NCI-H2196 (cell line): ENCODE data around the gene SNAPC2.
"Not testable (repeated sequence)": the region's sequence is repeated elsewhere in the genome, so short reads cannot be mapped to it uniquely, and the experiment has no call there.

ENCODE experiments used
- DNase-seq: peaks from one replicate; lab custom pipeline; 2025; ENCODE audit not compliant: unreplicated experiment; lab: John Stamatoyannopoulos, UW

SNAPC2 gene

GRCh38 chr19:7908742-7909461 lies 11.2 kb upstream of the SNAPC2 start:
- no peak for DNase-seq

DNA sequence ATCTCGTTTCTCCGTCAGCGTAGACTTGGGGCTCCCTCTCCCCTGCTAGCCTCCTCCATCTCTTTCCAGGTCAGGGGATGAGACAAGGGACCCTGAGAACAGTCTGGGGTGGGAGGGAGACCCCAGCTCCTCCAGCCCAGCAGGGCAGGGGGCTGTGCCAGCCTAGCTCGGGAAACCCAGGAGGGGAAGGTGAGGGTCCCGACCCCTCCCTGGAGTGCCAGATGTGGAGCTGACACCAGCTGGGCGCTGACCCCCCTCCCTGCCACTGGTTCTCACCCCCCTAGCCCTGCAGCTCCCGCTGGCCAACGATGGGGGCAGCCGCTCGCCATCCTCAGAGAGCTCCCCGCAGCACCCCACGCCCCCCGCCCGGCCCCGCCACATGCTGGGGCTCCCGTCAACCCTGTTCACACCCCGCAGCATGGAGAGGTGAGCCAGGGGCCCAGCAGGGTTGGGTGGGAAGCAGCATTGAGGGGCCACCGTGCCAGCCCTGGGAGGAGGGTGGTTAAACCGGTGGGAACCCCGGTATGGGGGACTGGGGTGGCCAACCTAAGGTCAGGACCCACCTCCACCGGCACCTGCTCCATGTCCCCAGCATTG lies 10.6 kb upstream of the SNAPC2 start:
- no peak for DNase-seq

DNA sequence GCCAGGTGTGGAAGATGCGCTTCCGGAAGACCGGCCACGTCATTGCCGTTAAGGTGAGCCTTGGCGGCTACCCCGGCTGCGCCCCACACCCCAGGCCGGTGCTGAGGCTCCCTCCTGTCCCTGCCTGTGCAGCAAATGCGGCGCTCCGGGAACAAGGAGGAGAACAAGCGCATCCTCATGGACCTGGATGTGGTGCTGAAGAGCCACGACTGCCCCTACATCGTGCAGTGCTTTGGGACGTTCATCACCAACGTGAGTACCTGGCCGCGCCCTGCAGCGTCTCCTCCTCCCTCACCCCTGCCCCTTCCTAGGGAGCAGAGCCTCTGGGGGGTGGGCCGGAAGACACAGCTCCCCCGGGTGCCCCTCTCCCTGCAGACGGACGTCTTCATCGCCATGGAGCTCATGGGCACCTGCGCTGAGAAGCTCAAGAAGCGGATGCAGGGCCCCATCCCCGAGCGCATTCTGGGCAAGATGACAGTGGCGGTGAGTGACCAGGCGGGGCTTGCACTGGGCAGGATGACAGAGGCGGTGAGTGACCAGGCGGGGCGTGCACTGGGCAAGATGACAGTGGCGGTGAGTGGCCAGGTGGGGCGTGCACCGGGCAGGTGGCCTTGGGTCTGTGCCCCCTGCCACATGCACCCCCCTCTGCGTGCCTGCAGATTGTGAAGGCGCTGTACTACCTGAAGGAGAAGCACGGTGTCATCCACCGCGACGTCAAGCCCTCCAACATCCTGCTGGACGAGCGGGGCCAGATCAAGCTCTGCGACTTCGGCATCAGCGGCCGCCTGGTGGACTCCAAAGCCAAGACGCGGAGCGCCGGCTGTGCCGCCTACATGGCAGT lies 9.6 kb upstream of the SNAPC2 start:
- no peak for DNase-seq

GRCh38 chr19:7911508-7912143 lies 8.5 kb upstream of the SNAPC2 start:
- no peak for DNase-seq

- DNase-seq: no peak
These were observed 7.9 kb upstream of the SNAPC2 start for GRCh38 chr19:7912144-7912696.

- no peak for DNase-seq
These were observed 7.2 kb upstream of the SNAPC2 start for GRCh38 chr19:7912697-7913564.

GRCh38 chr19:7913652-7914051 lies 6.5 kb upstream of the SNAPC2 start:
- DNase-seq: no peak

GRCh38 chr19:7914099-7914498 lies 6.0 kb upstream of the SNAPC2 start:
- no peak for DNase-seq

- no peak for DNase-seq
These were observed 5.5 kb upstream of the SNAPC2 start, which contains the start of gene TGFBR3L for GRCh38 chr19:7914598-7915045. TGFBR3L (plus strand) TSS chr19:7914830.

DNA sequence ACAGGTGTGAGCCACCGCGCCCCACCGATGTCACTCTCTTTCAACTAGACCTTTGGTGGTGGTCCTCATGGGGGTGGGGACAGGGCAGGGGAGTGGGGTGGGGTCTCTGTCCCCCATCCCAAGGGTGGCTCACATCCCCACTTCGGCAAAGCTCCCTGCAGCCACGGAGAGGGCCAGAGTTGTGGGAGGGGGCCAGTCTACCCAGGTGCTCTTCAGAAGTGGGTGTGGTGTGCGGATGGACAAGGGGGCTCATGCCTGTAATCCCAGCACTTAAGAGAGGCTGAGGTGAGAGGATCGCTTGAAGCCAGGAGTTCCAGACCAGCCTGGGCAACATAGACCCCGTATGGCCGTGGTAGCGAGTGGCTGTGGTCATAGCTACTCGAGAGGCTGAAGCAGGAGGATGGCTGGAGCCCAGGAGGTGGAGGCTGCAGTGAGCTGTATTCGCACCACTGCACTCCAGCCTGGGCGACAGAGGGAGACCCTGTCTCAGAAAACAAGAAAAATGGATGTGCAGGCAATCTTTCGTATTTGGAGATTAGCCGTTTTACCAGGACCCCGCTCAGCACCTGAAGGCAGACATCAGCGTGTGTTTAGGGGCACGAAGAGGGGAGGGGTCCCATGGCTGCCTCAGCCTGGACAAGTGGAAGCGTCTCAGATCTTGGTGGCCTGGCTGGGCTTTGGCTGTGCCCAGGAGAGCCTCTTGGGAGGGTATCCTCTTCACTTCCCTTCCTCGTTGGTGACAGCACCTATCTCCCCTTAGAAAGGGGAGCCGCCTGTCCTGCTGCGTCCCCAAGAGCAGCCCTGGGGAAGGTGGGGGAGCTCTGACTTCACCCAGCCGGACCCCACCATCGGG lies 4.7 kb upstream of the SNAPC2 start:
- no peak for DNase-seq

GRCh38 chr19:7916103-7916954 lies 3.8 kb upstream of the SNAPC2 start:
- DNase-seq: peak; percentile 25

- no peak for DNase-seq
These were observed 3.2 kb upstream of the SNAPC2 start for GRCh38 chr19:7916955-7917266.

- no peak for DNase-seq
These were observed 2.7 kb upstream of the SNAPC2 start for GRCh38 chr19:7917267-7918061.

DNA sequence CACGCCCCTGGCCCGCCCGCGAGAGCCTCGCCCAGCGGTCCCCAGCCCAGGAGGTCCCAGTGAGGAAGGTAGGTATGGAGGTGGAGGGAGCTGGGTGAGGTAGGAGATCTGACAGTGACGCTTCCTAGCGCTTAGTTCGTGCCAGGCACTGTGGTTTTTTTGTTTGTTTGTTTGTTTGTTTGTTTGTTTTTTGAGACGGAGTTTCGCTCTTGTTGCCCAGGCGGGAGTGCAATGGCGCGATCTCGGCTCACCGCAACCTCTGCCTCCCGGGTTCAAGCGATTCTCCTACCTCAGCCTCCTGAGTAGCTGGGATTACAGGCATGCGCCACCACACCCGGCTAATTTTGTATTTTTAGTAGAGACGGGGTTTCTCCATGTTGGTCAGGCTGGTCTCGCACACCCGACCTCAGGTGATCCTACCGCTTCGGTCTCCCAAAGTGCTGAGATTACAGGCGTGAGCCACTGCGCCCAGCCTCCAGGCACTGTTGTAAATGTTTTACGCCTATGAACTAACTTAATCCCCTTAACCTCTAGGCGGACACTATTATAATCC lies 2.0 kb upstream of the SNAPC2 start:
- not testable (repeated sequence) for DNase-seq

DNA sequence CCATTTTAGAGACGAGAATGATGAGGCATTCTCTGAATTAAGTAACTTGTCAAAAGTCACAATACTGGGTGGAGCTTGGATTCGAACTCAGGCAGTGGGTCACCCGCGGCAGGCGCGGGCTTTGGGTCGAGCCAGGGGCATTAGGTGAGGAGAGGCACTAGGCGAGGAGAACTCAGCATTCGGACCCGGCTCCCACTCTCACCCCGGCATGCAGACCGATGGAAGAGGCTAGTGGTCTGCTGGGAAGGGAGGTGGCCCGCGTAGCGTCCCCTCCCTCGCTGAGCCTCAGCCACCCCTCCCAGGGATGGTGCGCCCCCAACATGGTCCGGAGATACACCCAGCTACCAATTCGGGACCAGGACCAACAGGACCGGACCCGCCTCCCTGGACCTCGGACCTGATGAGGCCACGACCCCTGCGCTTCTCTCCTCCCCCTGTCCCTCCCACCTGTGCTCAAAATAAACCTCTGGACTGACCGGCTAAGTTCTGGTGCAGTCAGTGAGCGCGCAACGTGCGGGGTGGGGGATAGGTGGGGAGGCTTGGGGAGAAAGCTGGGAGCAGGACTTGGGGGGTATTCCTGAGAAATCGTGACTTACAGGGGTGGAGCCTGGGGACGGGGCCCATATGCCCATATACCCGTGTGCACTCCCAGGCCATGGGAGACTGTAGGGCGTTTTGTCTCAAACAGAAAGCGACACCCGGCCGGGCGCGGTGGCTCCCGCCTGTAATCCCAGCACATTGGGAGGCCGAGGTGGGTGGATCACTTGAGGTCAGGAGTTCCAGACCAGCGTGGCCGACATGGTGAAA lies 1.3 kb upstream of the SNAPC2 start:
- no peak for DNase-seq

GRCh38 chr19:7920519-7921301 lies 572 bp downstream of the SNAPC2 start:
- DNase-seq: peak; percentile 96
